Right ventricle myocardium superior (tissue), 1 donor: ENCODE data around the gene CREB3L1. TPM values are rescaled to one million over a fixed set of nuclear protein-coding genes. Genes with fewer than 3 reads are reported as not detected.
A peak's percentile ranks its signal among the peaks of the same experiment; 100 is the strongest.

Experiments
- ATAC-seq: fragments of 200-7000 bp; cut with Tn5 transposase; one replicate; pipeline ENCODE4 v1.9.1; 2020; ENCODE audit warnings: mild to moderate bottlenecking; ENCODE audit not compliant: poor library complexity
- DNase-seq: peaks from one replicate; pipeline ENCODE4 v3.0.0-alpha.2; 2020
- intact Hi-C: fragments of 100-400 bp; cut with DNase I; formaldehyde crosslinking; loops from one replicate; pipeline ENCODE4 v1.11.2; 2022
- total RNA-seq: library from RNA; stranded (reverse); fragmentation: NEBNext Ultra II Directional; extraction: Animal tissue kit (Norgen Biotek cat#: 25700); gene quantifications from one replicate; pipeline ENCODE4 v1.2.1, GENCODE V29; 2021
- donor health status: DM: no; HTN: yes; CAD: no; lungs with severe emphysema.

Gene CREB3L1
- total RNA-seq, 1 donor from 2014 or later, result 69.2 TPM

DNA sequence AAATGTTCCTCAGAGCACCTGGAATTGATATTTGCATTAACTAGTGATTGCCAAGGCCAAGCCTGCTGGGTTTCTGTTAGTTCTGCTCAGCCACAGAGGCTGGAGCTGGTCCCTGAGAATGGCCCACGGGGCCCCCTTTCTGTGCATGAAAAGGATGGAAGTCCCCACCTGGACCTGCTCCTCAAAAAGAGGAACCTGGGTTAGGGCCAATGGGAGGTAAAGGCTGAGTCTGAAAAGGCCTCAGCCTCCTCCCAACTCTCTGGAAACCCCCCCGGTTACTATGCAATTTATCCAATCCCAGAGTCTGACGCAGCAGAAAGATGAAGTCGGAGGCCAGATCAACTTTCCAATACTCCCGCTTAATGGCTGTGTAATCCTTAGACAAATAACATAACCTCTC is 6.8 kb upstream of the CREB3L1 start:
- DNase-seq (no peak), ATAC-seq (no peak)
- intact Hi-C loops, result no loop called here

DNA sequence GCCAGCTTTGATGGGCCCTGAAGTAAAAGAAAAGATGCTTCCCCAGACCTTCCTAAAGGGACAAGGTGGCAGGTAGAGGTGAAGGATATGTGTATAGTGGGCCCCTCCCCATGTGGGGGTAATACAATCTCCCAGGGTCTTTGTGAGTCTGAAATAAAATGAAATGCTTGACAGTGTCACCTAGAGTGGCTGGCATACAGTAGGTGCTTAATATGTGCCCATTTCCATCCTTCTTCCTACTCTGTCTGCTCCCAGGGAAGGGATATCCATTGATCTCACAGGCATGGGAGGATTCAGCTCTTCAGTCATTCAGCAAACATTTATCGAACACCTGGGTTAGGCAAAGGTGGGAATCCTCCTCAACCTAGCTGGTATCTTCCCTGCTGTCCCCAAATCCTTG is 6.1 kb upstream of the CREB3L1 start:
- no peak for ATAC-seq
- DNase-seq, result no peak
- intact Hi-C loops, result no loop called here

DNA sequence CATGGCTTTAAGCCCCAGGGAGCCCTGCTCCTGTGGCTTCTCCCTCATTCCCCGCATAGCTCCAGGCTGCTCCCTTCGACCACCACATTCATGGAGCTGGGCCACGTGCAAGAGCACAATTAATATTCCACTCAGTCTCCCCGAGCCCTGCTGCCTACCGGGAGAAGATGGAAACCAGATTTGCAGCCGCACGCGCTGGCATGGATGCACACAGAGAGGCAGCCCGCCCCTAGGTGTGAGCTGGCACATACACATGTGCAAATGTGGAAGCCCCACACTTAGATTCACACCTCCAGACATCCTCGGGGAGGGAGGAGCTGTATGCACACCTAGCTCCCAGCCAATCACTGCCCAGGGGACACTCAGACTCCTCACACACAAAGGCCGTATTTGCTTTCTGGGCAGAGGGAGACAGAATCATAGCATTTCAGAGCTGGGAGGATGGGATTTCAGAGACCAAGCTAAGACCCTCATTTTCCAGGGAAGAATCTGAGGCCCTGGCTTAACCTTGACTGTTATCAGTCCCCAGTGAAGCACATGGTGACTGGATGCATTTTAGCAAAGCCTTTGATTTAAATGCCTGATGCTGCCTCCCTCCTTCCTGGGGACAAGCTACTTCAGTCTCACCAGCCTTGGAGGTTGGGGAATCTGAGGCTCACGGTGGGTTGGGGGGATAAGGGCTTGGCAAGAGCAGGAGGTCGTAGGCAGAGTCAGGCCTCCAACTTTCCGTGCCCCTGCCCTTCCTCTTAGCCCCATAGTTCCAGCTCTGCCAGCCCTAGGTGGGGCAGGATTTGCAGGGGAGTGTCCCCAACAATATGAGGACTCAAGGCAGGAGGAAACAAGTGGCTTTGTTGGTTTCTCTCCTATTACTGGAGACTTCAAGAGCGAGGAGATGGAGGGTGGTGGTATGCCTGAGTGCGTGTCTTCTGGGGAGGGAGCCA is 5.3 kb upstream of the CREB3L1 start:
- ATAC-seq (no peak), DNase-seq (no peak)
- intact Hi-C loops, result no loop called here

DNA sequence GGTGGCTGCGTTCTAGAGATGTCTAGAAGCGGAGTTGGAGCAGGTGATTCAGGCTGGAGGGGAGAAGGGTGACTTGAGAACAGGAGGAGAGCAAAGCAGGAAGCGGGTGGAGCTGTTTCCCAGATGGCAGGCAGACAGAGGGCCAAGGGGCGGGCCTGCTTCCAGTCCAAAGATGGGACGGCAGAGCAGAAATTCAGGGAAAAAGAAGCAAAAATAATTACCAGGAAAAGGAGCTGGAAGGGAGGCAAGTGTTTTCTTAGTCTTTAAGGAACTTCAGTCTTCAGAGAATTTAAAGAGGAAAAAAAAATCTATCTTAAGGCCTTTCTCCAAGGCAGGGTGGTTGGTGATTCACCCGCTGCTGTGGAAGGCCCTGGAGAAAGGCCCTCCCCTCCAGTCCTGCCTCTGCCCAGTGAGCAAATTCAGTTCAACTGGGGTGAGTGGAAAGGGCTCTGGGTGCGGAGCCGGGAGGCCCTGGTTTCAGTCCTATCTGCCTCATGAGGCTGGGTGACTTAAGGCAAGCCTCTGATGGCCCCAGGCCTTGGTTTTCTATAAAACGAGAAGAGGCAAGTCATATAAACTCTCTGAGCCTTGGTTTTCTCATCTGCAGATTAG is 4.5 kb upstream of the CREB3L1 start:
- ATAC-seq (peak; percentile 75), DNase-seq (peak; percentile 83)
- intact Hi-C loops, result no loop called here

DNA sequence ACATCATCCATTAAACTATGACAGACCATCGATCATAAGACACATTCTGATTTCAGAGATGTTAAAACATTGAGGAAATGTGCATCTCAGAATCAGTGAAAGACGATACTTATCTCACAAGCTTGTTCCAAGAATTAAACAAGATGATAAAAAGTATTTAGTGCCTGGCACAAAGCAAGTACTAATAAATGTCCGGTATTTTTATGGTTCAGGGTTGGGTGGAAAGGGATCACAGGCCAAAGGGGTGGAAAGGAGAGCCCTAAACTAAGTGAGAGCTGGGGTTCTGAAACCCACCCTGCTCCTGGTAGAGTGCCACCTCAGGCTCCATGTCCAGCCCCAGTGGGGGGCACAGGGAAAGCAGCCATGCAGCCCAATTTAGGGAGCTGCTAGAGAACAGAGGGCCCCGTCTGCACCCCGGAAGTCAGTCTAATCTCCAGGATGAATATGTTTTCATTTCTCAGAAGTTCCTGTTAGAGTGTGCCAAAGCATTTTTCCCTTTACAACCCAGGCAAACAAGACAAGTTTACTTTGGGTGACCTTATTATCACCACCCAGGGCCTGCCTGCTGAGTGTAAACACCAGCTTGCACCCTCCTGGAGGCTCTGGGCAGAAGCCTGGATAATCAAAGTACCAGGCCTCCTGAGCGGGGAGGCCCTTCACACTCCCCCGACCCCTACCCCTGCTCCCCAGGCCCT is 3.8 kb upstream of the CREB3L1 start:
- DNase-seq (no peak), ATAC-seq (no peak)
- intact Hi-C loops, result no loop called here

DNA sequence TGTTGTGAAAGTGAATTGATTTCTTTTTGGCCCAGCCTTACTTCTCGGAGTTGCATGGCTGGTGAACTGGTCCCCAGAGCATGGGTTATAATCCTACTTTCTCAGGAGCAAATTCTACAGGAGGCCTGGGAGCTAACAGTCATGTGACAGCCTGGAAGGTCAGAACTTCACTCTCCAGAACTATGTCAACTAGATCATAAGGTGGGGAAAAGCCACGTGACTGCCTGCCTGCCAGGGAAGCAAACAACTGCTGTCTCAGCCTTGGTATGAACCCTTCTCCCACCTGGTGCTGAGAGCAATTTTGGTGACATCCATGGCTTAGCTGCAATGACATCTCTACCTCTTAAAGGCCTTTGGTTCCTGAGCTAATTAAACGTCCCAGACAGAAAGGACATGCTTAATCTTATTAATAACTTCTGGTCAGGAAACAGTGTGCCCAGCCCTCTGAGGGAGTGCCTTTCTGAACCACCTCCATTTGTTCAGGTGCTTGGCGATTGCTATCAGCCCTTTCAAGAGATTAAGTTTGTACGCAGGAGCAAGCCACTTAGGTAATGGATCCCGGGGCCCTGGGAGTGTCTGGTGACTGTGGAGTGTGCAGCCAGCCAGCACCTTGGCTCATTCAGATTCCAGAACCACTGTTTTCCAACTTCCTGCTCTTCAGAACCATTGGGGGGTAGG is 1.4 kb upstream of the CREB3L1 start:
- intact Hi-C loops, result no loop called here
- no peak for ATAC-seq
- DNase-seq, result no peak

DNA sequence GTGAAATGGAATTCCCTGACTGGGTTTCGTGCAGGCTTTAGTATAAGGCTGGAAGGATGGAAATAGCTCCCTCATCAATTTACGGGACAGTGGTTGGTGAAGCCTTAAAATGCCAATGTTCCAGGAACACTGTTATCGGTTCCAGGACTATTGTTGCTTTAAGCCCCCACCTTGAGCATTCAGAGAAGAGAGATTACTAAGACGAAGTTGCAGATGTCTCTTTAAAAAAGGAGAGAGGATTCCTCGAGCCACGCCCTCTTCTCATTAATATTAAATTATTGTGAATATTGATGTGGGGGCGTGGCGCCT is 195 bp upstream of the CREB3L1 start:
- peak; percentile 35 for ATAC-seq
- intact Hi-C loops, result no loop called here
- no peak for DNase-seq

DNA sequence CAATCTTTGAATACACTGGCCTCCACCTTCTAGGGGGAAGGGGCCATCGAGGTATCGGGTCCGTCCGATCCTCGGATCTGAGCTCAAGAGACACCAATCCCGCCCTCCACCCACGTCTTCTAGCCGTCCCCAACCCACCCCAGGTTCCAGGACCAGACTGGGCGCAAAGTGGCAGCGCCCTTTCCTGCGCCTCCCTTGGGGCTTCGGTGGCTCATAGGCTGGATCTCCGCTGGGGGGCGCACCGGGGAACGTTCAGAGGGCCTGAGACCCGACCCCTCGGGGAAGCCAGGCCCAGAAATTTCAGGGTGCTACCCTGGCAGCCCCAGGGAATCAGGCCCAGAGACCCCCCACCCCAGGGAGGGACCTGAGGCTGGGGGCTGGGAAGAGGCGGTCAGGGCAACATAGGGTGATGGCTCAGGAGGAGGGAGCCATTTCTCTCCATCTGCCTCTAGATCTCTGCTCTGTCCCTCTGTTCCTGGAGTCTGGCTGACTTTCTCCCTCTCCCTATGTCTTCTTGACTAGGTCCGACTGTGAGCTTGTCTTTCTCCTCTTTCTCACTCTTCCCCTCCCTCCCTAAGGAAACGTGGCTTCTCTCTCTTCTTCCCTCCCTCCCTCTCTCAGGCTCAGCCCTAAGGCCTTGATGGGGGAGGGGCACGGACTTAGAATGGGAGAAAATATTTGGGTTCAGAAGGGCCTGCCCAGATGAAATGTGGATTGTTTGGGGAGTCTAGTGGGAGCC is 1.1 kb downstream of the CREB3L1 start:
- intact Hi-C loops, result no loop called here
- DNase-seq (peak; percentile 66), ATAC-seq (peak; percentile 41)

DNA sequence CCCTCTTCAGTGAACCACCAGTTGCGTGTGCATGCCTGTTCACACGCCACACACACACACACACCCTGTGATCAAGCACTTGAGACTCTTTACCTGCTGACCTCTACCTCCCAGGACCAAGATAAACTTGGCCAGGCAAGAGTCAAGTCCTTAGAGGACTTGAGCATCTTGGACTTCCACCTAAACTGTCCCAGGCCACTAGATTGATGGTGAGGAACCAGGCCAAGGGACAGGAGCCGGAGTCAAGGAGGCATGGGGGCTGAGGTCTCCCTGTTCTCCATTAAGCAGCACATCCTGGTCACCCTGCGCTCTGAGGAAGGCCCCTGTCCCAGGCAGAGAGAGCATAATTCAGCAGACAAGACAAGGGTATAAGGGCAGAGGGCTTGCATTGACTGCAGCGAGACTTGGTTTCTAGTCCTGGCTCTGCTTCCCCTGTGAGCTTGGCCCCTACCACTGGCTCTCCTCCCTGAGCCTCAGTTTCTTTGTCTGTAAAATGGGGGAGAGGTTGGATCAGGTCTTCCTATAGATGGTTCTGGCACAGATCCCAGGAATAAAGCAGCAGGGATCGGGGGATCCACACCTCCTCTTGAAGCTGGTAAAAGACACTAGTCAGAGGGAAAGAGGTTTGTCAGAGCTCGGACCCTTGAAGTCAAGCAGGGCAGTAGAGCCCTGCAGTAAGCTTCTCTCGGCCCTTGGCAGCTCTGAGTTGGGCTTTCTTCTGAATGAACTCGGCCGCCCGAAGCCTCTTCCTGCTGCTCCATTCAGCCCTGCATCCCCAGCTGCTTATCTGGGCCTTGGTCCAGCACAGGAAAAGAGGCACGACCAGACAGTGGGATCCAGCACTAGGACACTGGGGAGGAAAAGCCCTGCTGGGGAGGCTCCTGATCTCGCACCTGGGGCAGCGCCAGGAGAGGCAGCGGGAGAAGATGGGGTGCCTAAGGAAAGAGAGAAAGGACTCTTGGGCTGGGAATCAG is 2.0 kb downstream of the CREB3L1 start:
- ATAC-seq (peak; percentile 62), DNase-seq (peak; percentile 78)
- intact Hi-C loops, result no loop called here

DNA sequence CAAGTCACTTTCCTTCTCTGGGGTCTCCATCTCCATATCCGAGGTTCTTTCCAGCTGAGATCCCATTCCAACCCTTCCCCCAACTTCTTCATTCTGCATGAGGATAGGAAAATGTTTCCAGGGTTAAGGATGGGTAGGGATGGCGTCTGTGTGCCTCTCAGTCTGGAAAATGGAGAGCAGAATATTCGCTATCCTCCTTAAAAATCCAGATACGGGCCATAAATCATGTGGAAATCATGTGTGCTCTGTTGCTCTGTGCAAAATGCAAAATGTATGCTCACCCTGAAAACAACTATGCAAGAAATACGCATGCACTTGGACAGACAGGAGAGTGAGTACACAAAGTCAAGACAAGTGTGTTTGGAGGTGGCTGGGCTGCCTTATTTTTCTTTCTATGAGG is 3.2 kb downstream of the CREB3L1 start:
- intact Hi-C loops, result no loop called here
- no peak for ATAC-seq

DNA sequence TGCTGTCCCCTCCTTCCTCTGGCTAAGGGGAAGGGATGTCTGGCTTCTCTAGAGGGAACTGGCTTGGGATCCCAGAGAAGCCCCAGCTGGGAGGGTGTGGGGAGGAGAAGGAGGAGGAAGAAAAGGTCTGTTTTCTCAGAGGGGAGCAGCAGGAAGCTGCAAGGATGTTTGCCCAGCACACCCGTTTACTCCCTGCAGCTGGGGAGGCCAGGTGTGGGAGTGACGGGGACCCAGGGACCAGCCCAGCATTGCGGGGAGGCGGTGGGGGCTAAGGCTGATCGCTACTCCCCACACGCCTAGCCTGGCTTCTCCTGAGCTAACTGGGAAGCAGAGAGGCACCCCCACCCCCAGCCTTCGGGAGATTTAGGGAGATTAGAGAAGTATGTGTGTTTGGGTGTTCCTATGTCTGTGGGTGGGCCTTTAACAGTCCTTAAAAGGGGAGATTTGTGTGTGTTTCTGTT is 3.9 kb downstream of the CREB3L1 start:
- DNase-seq, result no peak
- intact Hi-C loops, result no loop called here

More for the DNA sequence above, 3.2 kb downstream of the CREB3L1 start:
- DNase-seq, result no peak

DNA sequence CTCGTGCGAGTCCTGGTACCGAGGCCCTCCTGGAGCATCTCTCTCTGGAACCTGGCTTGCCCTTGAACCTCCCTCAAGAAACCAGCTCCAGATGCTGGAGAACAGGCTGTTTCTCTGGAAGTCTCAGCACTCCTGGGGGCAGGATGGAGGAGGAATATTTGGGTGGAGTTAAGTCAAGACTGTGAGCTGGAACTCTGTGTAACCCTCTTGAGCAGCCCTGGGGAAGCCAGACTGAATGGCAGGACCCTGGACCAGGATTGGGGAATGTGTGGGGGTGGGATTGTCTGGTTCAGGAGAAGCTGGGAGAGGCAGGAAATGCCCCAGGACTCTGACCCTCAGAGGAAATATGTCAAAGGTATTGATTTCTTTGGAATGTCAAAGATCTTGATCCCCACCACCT is 7.7 kb downstream of the CREB3L1 start:
- DNase-seq (no peak), ATAC-seq (peak; percentile 61)
- intact Hi-C loops, result no loop called here

More for the DNA sequence above, 3.9 kb downstream of the CREB3L1 start:
- ATAC-seq, result no peak

DNA sequence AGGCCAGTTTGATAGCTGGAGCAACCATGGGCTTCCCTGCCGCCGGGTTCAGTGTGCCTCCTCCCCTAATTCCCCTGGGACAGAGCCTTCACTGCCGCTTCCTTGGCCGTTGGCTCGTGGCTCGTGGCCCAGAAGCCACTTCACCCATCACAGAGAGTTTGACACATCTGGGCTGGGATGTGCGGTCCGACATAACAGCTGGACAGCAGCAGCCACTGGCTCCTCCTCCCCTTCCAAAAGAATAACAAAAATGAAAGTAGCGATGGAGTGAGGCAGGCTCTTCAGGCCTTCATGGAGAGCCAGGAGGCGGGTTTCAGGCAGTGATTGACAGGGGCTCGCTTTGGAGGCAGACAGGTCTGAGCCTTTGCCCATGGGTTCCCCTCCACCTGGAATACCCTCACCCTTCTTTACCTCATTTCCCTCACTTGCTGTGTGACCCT is 8.2 kb downstream of the CREB3L1 start:
- intact Hi-C loops, result no loop called here
- ATAC-seq, result peak; percentile 72
- peak; percentile 80 for DNase-seq

DNA sequence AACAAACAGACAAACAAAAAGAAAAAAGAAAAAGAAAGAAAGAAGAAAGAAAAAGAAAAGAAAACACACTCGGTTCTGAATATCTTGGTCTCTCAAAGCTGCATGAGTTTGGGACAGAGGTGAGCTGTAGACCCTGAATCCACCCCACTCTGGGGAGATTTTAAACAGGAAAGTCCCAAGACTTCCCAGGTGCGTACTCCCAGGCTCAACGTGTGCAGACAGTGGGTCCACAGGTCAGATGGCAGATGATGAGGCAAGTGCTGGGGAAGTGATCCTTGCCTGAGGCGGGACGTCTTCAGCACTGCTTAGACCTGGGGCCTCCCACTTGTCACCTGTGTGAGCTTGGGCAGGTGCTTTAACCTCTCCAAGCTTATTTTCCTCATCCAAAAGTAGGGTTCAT is 9.3 kb downstream of the CREB3L1 start:
- ATAC-seq (no peak), DNase-seq (no peak)
- intact Hi-C loops, result no loop called here

DNA sequence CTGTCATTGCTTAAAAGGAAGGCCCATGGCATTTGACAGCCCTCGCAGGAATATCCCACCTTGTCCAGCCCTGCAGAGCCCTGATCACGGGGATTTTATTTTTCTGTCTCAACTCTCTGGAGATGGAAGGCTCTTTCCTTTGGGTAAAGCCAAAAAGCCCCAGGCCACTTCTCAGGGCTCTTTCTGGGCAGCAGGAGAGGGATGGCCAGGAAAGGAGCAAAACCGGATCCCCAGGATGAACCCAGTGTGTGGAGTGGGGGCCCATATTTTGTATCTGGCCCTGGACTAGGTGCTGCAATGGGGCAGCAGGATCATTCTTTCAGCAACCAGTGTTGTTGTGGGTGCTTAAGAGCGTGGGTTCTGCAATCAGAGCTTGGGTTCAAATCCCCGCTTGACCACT is 11.0 kb downstream of the CREB3L1 start:
- ATAC-seq (no peak), DNase-seq (no peak)
- intact Hi-C loops, result no loop called here

DNA sequence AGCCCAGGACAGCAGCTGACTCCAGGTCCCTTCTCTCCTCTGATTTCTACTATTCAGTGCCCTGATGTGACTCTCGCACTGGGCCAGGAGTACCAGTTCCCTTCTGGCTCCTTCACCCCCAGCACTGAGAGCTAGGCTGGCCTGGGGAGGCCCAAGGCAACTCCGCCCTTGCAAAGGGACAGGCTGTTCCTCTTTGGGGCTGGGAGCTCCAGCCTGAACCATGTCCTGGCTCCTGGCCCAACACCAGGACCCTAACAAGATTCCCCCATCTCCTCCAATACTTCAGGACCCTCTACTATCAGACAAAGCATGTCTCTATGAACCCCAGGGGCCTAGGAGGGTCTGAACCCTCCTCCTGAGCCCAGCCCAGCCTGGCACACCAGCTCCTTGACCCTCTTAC is 12.5 kb downstream of the CREB3L1 start:
- no peak for ATAC-seq
- no peak for DNase-seq
- intact Hi-C loops, result no loop called here

DNA sequence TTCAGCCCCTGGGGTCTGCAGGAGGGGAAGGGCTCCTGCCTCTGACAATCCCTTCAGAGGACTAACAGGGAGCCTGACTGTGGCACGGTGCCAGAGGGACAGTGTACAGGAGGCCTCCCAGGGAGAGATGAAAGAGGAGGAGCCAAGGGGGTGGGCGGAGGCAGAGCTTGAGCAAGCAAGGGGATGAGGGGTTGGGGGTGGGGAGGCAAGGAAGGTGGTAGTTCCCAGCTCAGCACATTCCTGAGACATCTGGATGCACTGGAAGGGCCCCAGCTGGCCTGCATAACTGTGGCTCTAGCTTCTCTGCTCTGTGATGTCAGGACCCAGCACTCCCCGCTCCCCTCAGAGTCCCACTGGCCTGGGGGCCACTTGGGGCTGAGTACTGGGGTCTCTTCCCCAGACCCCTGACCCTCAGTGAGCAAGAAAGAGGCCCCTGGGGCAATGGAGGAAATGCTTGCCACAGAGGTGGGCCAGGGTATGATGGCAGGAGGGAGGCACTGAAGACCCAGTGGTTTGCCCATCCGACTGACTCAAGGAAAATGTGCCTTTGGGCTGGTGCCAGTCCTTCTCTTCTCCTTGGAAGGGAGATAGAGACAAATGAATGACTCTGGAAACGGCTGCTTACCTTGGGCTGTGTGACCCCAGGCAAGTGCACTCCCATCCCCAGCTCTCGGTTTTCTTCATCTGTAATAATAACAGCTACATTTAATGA is 13.3 kb downstream of the CREB3L1 start:
- DNase-seq (peak; percentile 86), ATAC-seq (peak; percentile 54)
- intact Hi-C loops, result no loop called here
